ENCODE measurements around the gene C1orf232.

Gene C1orf232

GRCh38 chr1:26168410-26169197, at the start of gene C1orf232:
TSS of gene C1orf232 (minus strand) at chr1:26168963. CDS start at chr1:26168499, 464 bp downstream.
- no peak for DNase-seq (ENCODE audit: low read depth in 2 of 2, low spot score in 1 of 2)

GRCh38 chr1:26215246-26215645, 46.5 kb upstream of the C1orf232 start:
- DNase-seq (ENCODE audit: low read depth in 2 of 2, low spot score in 1 of 2), result no peak

- no peak for DNase-seq (ENCODE audit: low read depth in 2 of 2, low spot score in 1 of 2)
Measured at GRCh38 chr1:26213335-26213905, 44.7 kb upstream of the C1orf232 start.

DNA sequence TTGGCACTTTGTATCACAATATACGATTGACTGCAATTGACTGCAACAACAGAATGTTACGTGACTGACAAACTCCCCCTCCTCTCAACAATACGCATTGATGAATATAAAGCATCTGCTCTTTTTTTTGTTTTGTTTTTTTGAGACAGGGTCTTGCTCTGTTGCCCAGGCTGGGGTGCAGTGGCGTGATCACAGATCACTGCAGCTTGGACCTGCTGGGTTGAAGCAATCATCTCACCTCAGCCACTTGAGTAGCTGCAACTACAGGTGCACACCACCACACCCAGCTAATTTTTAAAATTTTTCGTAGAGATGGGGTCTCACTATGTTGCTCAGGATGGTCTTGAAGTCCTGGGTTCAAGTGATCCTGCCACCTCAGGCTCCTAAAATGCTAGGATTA, 44.0 kb upstream of the C1orf232 start:
- no peak for DNase-seq (ENCODE audit: low read depth in 2 of 2, low spot score in 1 of 2)

DNA sequence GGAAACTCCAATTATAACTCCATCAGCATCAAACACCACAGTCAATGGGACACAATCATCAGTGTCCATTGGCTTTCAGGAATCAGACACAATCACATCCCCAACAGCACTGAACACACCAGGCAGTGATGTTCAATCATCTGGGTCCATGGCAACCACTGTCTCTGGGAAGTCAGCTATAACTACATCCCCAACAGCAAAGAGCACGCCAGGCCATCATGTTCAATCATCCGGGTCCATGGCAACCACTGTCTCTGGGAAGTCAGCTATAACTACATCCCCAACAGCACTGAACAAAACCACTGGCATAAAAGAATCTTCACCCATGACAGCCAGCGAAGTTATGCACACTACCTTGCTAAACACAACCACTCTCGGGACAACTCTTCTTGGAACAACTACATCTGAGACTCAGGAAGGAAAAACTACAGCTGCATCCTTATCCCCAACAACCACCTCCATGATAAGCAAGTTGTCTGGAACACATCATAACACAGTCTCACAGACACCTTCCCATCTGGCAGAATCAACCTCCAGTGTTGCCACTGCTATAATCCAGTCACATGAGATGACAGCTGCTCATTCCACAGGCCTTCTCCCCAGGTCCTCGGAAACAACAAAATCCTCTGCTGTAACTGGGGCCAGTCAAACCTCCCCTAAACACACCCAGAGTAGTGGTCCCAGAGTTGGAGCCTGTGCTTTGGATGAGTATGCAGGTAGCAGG, 41.5 kb upstream of the C1orf232 start:
- no peak for DNase-seq (ENCODE audit: low read depth in 2 of 2, low spot score in 1 of 2)

- no peak for DNase-seq (ENCODE audit: low read depth in 2 of 2, low spot score in 1 of 2)
Measured at GRCh38 chr1:26203642-26204318, 35.0 kb upstream of the C1orf232 start.

- DNase-seq (ENCODE audit: low read depth in 2 of 2, low spot score in 1 of 2), result no peak
Measured at GRCh38 chr1:26200413-26200812, 31.6 kb upstream of the C1orf232 start.

GRCh38 chr1:26197813-26198212, 29.1 kb upstream of the C1orf232 start:
- no peak for DNase-seq (ENCODE audit: low read depth in 2 of 2, low spot score in 1 of 2)

GRCh38 chr1:26197301-26197700, 28.5 kb upstream of the C1orf232 start:
- no peak for DNase-seq (ENCODE audit: low read depth in 2 of 2, low spot score in 1 of 2)

DNA sequence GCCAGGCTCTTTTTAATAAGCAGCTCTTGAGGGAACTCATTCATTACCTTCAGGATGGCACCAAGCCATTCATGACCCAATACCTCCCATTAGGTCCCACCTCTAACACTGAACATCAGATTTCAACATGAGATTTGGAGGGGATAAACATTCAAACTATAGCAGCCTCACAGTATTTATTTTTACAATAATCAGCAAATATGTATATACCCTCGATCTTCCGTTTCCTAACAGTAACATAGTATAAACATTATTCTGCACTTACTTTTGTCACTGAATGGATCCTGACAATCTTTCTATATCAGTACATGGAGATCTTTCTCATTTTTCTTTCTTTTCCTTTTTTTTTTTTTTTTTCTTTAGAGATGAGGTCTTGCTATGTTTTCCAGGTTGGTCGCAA, 27.0 kb upstream of the C1orf232 start:
- no peak for DNase-seq (ENCODE audit: low read depth in 2 of 2, low spot score in 1 of 2)

DNA sequence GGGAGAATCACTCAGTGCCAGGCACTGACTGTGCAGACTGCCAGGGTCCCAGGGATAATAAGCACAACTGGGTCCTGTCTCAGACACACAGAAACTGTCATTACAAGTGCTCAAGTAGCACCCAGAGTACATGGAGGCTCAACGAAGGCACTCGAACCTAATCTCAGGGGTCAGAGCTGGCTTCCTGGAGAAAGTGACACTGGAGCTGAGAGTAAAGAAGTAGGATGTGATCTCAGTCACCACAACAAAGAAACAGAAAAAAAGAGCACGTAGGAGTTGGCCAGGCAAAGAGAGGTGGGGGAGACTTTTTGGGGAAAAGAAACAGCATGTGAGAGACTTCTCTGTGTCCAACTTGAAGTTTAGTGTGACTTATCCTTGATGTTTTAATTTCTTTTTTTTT, 23.0 kb upstream of the C1orf232 start:
- no peak for DNase-seq (ENCODE audit: low read depth in 2 of 2, low spot score in 1 of 2)

DNA sequence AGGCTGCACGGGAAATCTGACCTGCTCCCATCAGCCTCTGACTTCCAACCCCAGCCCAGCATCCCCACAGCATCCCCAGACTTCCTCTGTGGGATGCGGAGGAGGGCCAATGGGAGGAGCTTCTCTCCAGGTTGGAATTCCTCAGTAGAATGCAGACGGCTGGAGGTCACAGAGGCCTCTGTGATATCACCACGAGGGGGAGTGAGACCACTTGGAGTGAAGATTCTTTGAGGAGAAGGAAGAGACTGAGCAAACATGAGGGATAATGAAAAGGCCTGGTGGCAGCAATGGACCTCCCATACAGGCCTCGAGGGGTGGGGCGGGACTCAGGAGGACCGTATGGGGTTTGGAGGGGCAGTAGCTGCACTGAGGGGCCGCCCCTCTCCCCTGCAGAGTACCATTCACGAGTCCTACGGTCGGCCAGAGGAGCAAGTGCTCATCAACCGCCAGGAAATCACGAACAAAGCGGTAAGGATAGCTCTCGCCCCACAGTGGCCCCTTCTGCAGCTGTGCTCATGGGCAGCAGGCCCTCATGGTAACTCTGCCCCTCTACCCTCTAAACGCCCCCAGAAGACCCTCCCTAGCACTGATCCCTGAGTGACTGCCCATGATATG, 21.7 kb upstream of the C1orf232 start, which contains the start of gene CATSPER4:
Gene CATSPER4 (plus strand): TSS at position 230 of the 615 bp plus-strand sequence. CDS start 26 bp downstream, at position 256.
- no peak for DNase-seq (ENCODE audit: low read depth in 2 of 2, low spot score in 1 of 2)

GRCh38 chr1:26189751-26190275, 21.1 kb upstream of the C1orf232 start:
- DNase-seq (ENCODE audit: low read depth in 2 of 2, low spot score in 1 of 2), result no peak

DNA sequence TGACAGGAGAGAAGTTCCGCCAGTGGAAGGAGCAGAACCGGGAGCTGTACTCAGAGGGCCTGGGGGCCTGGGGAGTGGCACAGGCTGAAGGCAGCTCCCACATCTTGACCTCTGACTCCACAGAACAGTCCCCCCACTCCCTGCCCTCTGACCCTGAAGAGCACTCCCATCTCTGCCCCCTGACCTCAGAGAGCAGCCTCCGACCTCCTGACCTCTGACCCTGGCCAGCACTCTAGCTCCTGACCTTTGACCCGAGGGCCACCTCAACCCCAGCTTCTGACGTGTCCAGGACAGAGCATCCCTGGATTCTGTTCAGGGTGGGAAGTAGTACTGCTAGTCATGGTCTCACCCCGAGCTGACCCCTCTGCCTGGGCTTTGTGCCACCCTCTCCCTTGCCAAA, 20.6 kb upstream of the C1orf232 start:
- DNase-seq (ENCODE audit: low read depth in 2 of 2, low spot score in 1 of 2), result no peak

- DNase-seq (ENCODE audit: low read depth in 2 of 2, low spot score in 1 of 2), result no peak
Measured at GRCh38 chr1:26188477-26188876, 19.7 kb upstream of the C1orf232 start.

DNA sequence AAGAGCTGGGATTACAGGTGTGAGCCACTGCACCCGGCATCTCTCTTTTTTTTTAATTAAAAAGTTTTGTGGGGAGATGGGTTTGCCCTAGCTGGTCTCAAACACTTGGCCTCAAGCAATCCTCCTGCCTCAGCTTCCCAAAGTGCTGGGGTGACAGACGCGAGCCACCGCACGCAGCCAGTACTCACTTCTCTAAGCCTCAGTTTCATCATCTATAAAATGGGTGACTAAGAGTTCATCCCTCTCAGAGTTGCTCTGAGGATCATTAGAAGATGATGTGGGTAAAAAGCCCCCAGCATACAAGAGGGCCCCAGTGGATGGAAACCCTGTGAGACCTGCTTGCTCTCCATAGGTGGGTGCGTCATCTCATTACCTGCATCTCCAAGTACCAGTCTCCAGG, 19.1 kb upstream of the C1orf232 start:
- DNase-seq (ENCODE audit: low read depth in 2 of 2, low spot score in 1 of 2), result no peak

GRCh38 chr1:26184883-26185282, 16.1 kb upstream of the C1orf232 start:
- DNase-seq (ENCODE audit: low read depth in 2 of 2, low spot score in 1 of 2), result no peak

- DNase-seq (ENCODE audit: low read depth in 2 of 2, low spot score in 1 of 2), result no peak
Measured at GRCh38 chr1:26184086-26184485, 15.3 kb upstream of the C1orf232 start.

GRCh38 chr1:26182383-26182696, 13.6 kb upstream of the C1orf232 start:
- no peak for DNase-seq (ENCODE audit: low read depth in 2 of 2, low spot score in 1 of 2)

GRCh38 chr1:26181586-26182382, 13.0 kb upstream of the C1orf232 start:
- no peak for DNase-seq (ENCODE audit: low read depth in 2 of 2, low spot score in 1 of 2)
